Endothelial cell (in vitro differentiated cells): ENCODE measurements around the gene MOB3B. TPM values are rescaled to one million over a fixed set of nuclear protein-coding genes. Genes with fewer than 3 reads are reported as not detected.

Experiments used
- DNase-seq: peaks from one replicate; pipeline ENCODE4 v3.0.0; 2021; ENCODE audit warnings: low spot score
- H3K27ac Mint-ChIP-seq: one replicate; pipeline ENCODE4 v1.8.0; 2021; ENCODE audit warnings: mixed read lengths, inconsistent platforms; ENCODE audit not compliant: unreplicated experiment
- H3K27me3 Mint-ChIP-seq: one replicate; pipeline ENCODE4 v1.8.0; 2021; ENCODE audit warnings: mild to moderate bottlenecking, moderate library complexity, mixed read lengths, inconsistent platforms; ENCODE audit not compliant: unreplicated experiment
- H3K36me3 Mint-ChIP-seq: one replicate; pipeline ENCODE4 v1.8.0; 2021; ENCODE audit warnings: mild to moderate bottlenecking, low read depth, mixed read lengths, inconsistent platforms; ENCODE audit not compliant: unreplicated experiment
- H3K4me1 Mint-ChIP-seq: one replicate; pipeline ENCODE4 v1.8.0; 2021; ENCODE audit warnings: mild to moderate bottlenecking, mixed read lengths, inconsistent platforms; ENCODE audit not compliant: unreplicated experiment
- H3K4me3 Mint-ChIP-seq: one replicate; pipeline ENCODE4 v1.8.0; 2021; ENCODE audit warnings: mild to moderate bottlenecking, mixed read lengths, inconsistent platforms; ENCODE audit not compliant: unreplicated experiment
- H3K9me3 Mint-ChIP-seq: one replicate; pipeline ENCODE4 v1.8.0; 2021; ENCODE audit warnings: mixed read lengths, inconsistent platforms; ENCODE audit not compliant: unreplicated experiment
- total RNA-seq: library from RNA; stranded (reverse); fragmentation: NEBNext Ultra II Directional; extraction: Animal tissue kit (Norgen Biotek cat#: 25700); gene quantifications from one replicate; pipeline ENCODE4 v1.2.1, GENCODE V29; 2021; ENCODE audit not compliant: unreplicated experiment
- TF ChIP-seq, protein P1 (sequence below): fragments of 200-600 bp; sonication (generic); IDR thresholded peaks from one replicate; pipeline ENCODE4 v1.5.0; 2021; ENCODE audit warnings: antibody characterized with exemption; ENCODE audit not compliant: unreplicated experiment

Gene MOB3B
- total RNA-seq, 1 donor from 2014 or later, result 6.4 TPM

DNA sequence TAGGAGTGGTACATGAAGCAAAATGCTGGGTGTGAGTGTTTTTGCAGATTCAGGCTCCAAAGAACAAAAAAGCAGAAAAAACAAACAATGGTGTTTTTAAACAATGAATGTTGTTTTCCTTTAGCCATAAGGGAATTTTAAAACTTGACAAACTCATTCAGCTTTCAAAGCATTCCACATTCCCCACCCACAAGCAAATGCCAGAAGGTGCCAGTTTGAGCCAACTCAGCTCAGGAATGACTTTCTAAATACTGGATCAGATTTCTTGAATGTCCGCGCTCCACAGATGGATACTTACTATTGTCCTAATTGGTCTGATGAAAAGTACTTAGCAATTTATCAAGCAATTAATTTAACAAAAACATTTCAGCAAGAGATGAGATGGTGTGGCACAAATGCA is 12.9 kb upstream of the MOB3B start:
- Mint-ChIP-seq H3K9me3 (no peaks in the 10 kb centered on the region), H3K27me3 (no peaks in the 10 kb centered on the region), H3K27ac (no peak overlapping the region), H3K36me3 (peaks cover 7% of the 10 kb centered on the region), H3K4me3 (no peak overlapping the region), H3K4me1 (peaks cover 6% of the 10 kb centered on the region)
- TF ChIP-seq, protein P1, sequence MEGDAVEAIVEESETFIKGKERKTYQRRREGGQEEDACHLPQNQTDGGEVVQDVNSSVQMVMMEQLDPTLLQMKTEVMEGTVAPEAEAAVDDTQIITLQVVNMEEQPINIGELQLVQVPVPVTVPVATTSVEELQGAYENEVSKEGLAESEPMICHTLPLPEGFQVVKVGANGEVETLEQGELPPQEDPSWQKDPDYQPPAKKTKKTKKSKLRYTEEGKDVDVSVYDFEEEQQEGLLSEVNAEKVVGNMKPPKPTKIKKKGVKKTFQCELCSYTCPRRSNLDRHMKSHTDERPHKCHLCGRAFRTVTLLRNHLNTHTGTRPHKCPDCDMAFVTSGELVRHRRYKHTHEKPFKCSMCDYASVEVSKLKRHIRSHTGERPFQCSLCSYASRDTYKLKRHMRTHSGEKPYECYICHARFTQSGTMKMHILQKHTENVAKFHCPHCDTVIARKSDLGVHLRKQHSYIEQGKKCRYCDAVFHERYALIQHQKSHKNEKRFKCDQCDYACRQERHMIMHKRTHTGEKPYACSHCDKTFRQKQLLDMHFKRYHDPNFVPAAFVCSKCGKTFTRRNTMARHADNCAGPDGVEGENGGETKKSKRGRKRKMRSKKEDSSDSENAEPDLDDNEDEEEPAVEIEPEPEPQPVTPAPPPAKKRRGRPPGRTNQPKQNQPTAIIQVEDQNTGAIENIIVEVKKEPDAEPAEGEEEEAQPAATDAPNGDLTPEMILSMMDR, result no peak
- no peak for DNase-seq

DNA sequence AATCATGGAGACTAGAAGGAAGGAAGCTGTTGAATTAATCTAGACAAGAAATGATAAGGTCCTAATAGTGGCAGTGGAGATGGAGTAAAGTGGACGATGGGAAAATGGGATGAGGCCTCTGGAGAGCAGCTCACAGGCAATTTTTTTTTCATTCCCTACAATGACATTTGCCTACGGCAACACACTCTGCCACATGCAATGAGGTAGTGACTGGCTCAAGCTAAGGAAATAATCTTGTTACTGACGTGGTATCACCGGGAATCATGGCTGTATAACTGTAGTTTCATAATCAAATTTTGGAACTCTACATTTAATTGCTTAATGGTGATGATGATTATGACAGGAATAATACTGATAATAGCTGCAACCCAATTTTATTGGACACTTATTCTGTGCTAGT is 12.1 kb upstream of the MOB3B start:
- TF ChIP-seq, protein P1, result no peak
- DNase-seq, result no peak
- Mint-ChIP-seq H3K4me1 (peaks cover 6% of the 10 kb centered on the region), H3K9me3 (no peaks in the 10 kb centered on the region), H3K27me3 (no peaks in the 10 kb centered on the region), H3K4me3 (no peak overlapping the region), H3K27ac (no peak overlapping the region), H3K36me3 (peaks cover 7% of the 10 kb centered on the region)

DNA sequence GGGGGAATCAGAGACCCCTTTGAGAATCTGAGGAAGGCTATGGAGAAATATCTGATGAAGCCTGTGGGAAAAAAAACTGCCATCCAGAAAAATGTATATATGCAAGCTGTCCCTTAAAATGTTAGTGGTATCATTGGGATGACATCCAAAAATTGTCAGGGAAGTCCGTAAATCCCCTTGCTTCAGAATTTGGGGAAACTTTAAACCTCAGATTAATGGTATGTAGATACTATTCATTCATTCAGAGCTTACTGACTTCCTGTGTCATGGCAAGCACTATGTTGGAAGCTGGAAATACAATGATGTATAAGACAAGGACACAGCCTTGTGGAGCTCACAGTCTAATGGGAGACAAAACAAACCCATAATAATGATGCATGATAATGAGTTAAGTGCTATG is 10.9 kb upstream of the MOB3B start:
- Mint-ChIP-seq H3K9me3 (no peaks in the 10 kb centered on the region), H3K36me3 (peaks cover 7% of the 10 kb centered on the region), H3K4me1 (peaks cover 6% of the 10 kb centered on the region), H3K27ac (no peak overlapping the region), H3K27me3 (no peaks in the 10 kb centered on the region), H3K4me3 (no peak overlapping the region)
- TF ChIP-seq, protein P1, result no peak
- no peak for DNase-seq

DNA sequence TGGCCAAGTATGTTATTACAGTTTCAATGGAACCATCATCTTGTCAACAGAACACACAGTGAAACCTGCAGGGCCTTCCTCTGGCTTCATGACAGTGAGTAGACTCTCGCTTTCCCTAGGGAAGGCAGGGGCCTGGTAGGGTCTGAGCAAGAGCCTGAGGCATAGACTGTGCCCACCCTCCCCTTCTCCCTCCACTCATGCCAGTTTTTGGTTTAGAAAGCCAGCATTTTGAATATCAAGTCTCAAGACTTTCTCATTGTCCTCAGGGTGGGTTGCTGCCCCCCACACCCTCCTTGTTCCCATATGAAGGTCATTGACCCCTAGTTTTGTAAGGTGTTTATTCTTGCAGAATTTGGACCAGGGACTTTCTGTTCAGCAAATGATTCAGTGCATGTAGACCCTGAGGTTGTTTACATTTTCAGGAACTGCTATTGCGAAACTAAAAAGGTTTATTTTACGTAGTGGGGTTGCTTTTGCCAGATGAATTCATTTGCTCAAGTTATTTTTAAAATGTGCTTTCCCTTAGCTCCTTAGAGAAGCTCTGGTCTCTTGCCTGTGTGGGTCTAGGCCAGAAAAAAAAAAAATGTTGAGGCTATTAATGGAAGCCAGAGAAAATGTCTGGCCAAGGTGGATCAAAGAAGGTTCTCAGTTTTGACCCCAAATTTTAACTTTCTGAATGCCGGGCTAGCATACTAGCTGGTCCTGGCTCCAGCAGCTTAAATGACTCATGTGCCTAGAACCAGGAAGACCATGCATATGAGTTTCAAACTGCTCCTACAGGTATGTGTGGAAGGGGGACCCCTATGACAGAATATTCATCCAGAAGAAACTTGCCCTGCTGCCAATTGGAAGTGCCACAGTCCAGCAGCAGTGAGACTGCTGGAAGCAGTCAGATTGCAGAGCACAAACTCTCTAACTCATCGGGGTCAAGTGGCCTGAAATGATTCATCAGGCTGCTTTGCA is 10.1 kb upstream of the MOB3B start:
- no peak for DNase-seq
- H3K27me3 Mint-ChIP-seq, result no peaks in the 10 kb centered on the region
- TF ChIP-seq, protein P1, result no peak
- no peak overlapping the region for H3K4me3 Mint-ChIP-seq
- peaks cover 8% of the 10 kb centered on the region for H3K4me1 Mint-ChIP-seq
- no peaks in the 10 kb centered on the region for H3K9me3 Mint-ChIP-seq
- H3K36me3 Mint-ChIP-seq, result peaks cover 5% of the 10 kb centered on the region
- H3K27ac Mint-ChIP-seq, result no peak overlapping the region

DNA sequence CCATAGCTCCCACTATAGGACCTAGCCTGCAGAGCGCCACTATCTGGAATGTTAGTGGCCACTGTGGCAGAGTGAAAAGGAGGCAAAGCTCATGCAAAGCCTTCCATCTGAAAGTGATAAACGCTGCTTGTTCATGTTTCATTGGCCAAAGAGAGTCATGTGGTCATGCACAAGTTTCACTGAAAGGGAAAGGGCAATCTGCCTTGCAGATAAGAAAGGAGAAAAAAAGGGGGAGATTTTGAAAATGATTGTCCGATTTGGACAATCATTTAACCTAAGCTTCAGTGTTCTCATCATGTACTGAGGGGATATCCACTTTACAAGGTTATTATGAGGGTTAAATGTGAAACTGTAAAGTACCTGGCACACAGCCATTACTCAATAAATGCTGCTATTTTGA is 9.0 kb upstream of the MOB3B start:
- no peaks in the 10 kb centered on the region for H3K27me3 Mint-ChIP-seq
- TF ChIP-seq, protein P1, result no peak
- no peak overlapping the region for H3K27ac Mint-ChIP-seq

More for the DNA sequence above, 9.0 kb upstream of the MOB3B start:
- H3K4me3 Mint-ChIP-seq, result no peak overlapping the region
- H3K9me3 Mint-ChIP-seq, result no peaks in the 10 kb centered on the region
- DNase-seq, result no peak
- no peaks in the 10 kb centered on the region for H3K36me3 Mint-ChIP-seq
- peaks cover 19% of the 10 kb centered on the region for H3K4me1 Mint-ChIP-seq
